ENCODE data around the gene PITPNC1.
"Not testable (repeated sequence)": the region's sequence is repeated elsewhere in the genome, so short reads cannot be mapped to it uniquely, and the experiment has no call there.

The PITPNC1 gene

GRCh38 chr17:67624886-67625656 lies 248.0 kb downstream of the PITPNC1 start:
- peaks cover 9% of the 10 kb centered on the region for H3K36me3 Mint-ChIP-seq (ENCODE audit: low read depth)
- no peak overlapping the region for H3K27ac Mint-ChIP-seq
- H3K9me3 Mint-ChIP-seq = no peaks in the 10 kb centered on the region
- no peak overlapping the region for H3K4me3 Mint-ChIP-seq
- no peaks in the 10 kb centered on the region for H3K27me3 Mint-ChIP-seq
- no peaks in the 10 kb centered on the region for H3K4me1 Mint-ChIP-seq (ENCODE audit: low read depth)
- intact Hi-C loops (cut with micrococcal nuclease) = no loop called here

DNA sequence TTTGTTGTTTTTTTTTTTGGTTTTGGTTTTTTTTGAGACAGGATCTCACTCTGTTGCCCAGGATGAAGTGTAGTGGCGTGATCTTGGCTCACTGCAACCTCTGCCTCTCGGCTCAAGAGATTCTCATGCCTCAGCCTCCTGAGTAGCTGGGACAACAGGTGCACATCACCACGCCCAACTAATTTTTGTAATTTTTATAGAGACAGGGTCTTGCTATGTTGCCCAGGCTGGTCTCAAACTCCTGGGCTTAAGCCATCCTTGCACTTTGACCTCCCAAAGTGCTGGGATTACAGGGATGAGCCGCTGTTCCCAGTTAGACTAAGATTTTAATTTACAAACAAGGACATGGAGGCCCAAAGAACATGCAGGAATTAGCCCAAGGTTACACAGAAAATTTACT lies 248.9 kb downstream of the PITPNC1 start:
- no peaks in the 10 kb centered on the region for H3K27me3 Mint-ChIP-seq
- H3K9me3 Mint-ChIP-seq = no peaks in the 10 kb centered on the region
- H3K4me3 Mint-ChIP-seq = no peak overlapping the region
- H3K4me1 Mint-ChIP-seq (ENCODE audit: low read depth) = no peaks in the 10 kb centered on the region
- H3K27ac Mint-ChIP-seq = no peak overlapping the region
- peaks cover 9% of the 10 kb centered on the region for H3K36me3 Mint-ChIP-seq (ENCODE audit: low read depth)
- intact Hi-C loops (cut with micrococcal nuclease) = no loop called here

DNA sequence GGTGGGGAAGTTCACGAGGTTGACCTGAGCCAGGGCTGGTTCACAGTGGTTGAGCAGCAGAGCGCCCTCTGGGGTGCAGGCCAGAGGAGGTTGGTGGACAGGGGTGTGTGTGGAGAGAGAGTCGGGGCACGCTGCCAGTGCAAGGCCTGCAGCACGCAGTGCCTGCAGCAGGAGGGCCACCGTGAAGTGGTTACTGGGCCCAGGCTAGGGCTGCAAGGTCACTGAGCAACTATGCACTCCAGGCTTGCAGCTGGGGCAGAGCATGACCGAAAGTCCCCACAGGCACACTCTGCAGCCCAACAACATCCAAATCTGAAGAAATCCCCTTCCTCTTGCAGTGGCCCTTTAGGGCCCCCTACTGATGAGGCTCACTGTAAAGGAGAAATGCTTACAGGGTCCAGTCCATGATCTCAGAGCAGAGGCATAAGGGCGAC lies 251.5 kb downstream of the PITPNC1 start:
- H3K9me3 Mint-ChIP-seq = no peaks in the 10 kb centered on the region
- no peak overlapping the region for H3K4me3 Mint-ChIP-seq
- H3K27me3 Mint-ChIP-seq = no peaks in the 10 kb centered on the region
- intact Hi-C loops (cut with micrococcal nuclease) = no loop called here
- peaks cover 30% of the 10 kb centered on the region for H3K36me3 Mint-ChIP-seq (ENCODE audit: low read depth)
- no peaks in the 10 kb centered on the region for H3K4me1 Mint-ChIP-seq (ENCODE audit: low read depth)
- no peak overlapping the region for H3K27ac Mint-ChIP-seq

DNA sequence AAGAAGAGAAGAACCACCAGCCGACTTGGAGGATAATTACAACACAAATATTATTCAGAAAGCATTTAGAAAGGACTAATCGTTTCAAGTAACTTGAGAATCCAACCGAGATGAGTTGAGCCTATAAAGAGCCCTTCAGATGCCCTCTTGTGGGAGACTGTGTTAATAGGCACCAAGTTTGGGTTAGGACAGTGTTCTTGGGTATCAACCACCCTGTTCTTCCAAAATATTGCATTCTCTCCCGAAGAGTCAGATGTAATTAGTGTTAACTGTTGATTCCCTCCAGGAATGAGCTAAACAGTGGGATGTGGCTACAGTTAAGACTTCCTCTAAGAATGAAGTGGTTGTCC lies 252.9 kb downstream of the PITPNC1 start:
- Mint-ChIP-seq H3K36me3 (ENCODE audit: low read depth) (peaks cover 37% of the 10 kb centered on the region), H3K27ac (no peak overlapping the region), H3K27me3 (no peaks in the 10 kb centered on the region), H3K4me3 (no peak overlapping the region), H3K4me1 (ENCODE audit: low read depth) (no peaks in the 10 kb centered on the region), H3K9me3 (no peaks in the 10 kb centered on the region)
- intact Hi-C loops (cut with micrococcal nuclease) = no loop called here

GRCh38 chr17:67630836-67631235 lies 253.8 kb downstream of the PITPNC1 start:
- H3K4me1 Mint-ChIP-seq (ENCODE audit: low read depth); H3K9me3 Mint-ChIP-seq; H3K27ac Mint-ChIP-seq; H3K4me3 Mint-ChIP-seq; intact Hi-C loops (cut with micrococcal nuclease); H3K27me3 Mint-ChIP-seq: not testable (repeated sequence)
- peaks cover 29% of the 10 kb centered on the region for H3K36me3 Mint-ChIP-seq (ENCODE audit: low read depth)

DNA sequence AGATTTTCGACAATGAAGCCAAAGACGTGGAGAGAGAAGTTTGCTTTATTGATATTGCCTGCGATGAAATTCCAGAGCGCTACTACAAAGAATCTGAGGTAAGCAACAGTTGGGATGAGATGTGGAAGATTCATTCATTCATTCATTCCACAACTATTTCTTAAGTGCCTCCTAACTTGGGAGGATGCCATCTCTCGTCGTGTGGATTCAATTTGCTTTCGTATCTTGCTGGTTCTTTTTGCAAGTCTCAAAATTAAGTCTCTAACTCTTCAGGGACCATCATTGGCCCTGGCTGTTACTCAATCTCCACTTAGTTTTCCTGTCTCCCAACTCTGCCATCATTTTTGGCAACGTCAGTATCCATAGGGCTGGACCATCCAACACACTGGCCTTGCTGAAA lies 255.1 kb downstream of the PITPNC1 start:
- Mint-ChIP-seq H3K27ac (no peak overlapping the region), H3K4me1 (ENCODE audit: low read depth) (no peaks in the 10 kb centered on the region), H3K36me3 (ENCODE audit: low read depth) (peaks cover 28% of the 10 kb centered on the region), H3K9me3 (no peaks in the 10 kb centered on the region), H3K4me3 (no peak overlapping the region), H3K27me3 (no peaks in the 10 kb centered on the region)
- intact Hi-C loops (cut with micrococcal nuclease) = no loop called here

DNA sequence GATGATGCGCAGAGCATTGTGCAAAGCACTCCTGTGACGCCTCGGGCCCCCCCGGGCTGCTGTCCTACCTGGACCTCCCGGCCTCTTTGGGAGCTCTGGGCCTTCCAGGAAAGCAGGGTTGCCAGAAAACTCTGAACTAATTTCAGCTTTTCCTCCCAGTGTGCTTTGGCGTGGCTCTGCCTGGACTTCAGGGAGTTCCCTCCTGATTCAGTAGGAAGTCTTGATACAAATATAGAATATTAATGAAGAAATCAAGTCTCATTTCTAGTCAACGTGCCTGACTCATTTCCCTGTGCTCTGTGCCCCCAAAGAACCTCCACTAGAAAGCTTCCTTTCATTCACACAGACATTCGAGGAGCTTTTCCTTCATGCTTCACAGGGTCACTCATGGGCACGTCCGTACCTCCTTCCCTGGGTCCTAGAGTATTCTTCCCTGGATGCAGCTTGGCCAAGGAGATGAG lies 256.7 kb downstream of the PITPNC1 start:
- Mint-ChIP-seq H3K9me3 (no peaks in the 10 kb centered on the region), H3K27me3 (no peaks in the 10 kb centered on the region), H3K27ac (no peak overlapping the region), H3K4me1 (ENCODE audit: low read depth) (no peaks in the 10 kb centered on the region), H3K36me3 (ENCODE audit: low read depth) (peaks cover 28% of the 10 kb centered on the region), H3K4me3 (no peak overlapping the region)
- intact Hi-C loops (cut with micrococcal nuclease) = no loop called here

GRCh38 chr17:67635681-67636080 lies 258.6 kb downstream of the PITPNC1 start:
- no peak overlapping the region for H3K27ac Mint-ChIP-seq
- no peaks in the 10 kb centered on the region for H3K4me1 Mint-ChIP-seq (ENCODE audit: low read depth)
- no peaks in the 10 kb centered on the region for H3K9me3 Mint-ChIP-seq
- intact Hi-C loops (cut with micrococcal nuclease) = no loop called here
- peaks cover 28% of the 10 kb centered on the region for H3K36me3 Mint-ChIP-seq (ENCODE audit: low read depth)
- no peaks in the 10 kb centered on the region for H3K27me3 Mint-ChIP-seq
- H3K4me3 Mint-ChIP-seq = no peak overlapping the region

DNA sequence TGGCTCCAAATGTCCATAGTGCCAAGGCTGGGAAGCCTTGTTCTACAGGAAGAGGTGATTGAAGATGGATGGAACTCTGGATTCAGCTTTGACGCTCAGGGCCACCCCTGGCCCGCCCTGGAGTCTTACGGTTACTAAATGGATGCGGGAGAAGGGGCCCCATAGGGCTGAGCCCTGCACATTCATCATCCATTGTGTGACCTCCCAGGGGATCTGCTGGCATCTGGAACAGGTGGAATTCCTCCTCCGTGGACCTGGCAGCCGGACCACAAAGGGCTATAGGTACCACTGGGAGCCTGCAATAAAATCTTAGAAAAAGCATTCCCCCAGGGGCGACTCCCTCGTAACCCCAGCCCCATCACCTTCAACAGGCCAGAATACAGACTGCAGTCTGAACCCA lies 259.2 kb downstream of the PITPNC1 start:
- Mint-ChIP-seq H3K27ac (no peak overlapping the region), H3K36me3 (ENCODE audit: low read depth) (peaks cover 28% of the 10 kb centered on the region), H3K4me3 (no peak overlapping the region), H3K9me3 (no peaks in the 10 kb centered on the region), H3K27me3 (no peaks in the 10 kb centered on the region), H3K4me1 (ENCODE audit: low read depth) (no peaks in the 10 kb centered on the region)
- intact Hi-C loops (cut with micrococcal nuclease) = no loop called here

DNA sequence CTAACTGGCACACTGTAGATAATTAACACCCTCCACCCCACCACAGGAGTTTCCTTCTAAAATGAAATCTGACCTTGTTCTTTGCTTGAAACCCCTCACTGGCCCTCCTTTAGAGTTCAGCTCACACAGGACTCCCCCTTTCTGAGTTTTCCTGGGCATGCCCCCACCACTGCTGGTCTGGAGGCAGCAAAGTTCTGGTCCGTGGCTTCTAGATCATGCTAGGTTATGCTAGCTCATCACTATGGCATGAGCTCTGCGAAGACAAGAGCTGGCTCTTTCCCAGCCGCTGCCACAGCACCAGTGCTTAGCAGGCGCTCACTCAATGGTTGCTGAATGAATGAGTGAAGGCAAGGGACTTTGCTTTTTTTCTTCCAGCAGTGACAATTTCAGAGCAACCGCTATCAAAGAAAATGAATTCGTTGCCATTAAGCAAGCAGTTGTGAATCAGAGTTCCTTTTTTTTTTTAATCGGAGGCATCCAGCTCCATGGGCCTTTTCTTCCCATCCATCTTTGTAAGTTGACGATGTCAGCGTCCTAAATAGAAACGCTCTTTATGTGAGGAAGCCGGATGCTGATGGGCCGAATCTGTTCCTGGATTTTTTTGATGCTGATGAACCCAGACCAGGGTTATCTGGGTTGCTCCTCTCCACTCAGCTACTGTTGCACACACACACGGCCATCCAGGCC lies 259.9 kb downstream of the PITPNC1 start:
- intact Hi-C loops (cut with micrococcal nuclease) = no loop called here
- H3K27me3 Mint-ChIP-seq = no peaks in the 10 kb centered on the region

GRCh38 chr17:67637901-67638641 lies 261.0 kb downstream of the PITPNC1 start:
- intact Hi-C loops (cut with micrococcal nuclease) = no loop called here
- no peaks in the 10 kb centered on the region for H3K9me3 Mint-ChIP-seq
- no peak overlapping the region for H3K27ac Mint-ChIP-seq
- H3K4me1 Mint-ChIP-seq (ENCODE audit: low read depth) = no peaks in the 10 kb centered on the region
- H3K4me3 Mint-ChIP-seq = no peak overlapping the region
- H3K27me3 Mint-ChIP-seq = no peaks in the 10 kb centered on the region
- H3K36me3 Mint-ChIP-seq (ENCODE audit: low read depth) = peaks cover 12% of the 10 kb centered on the region

More for the DNA sequence above, 259.9 kb downstream of the PITPNC1 start:
- no peak overlapping the region for H3K4me3 Mint-ChIP-seq
- H3K9me3 Mint-ChIP-seq = no peaks in the 10 kb centered on the region
- H3K4me1 Mint-ChIP-seq (ENCODE audit: low read depth) = no peaks in the 10 kb centered on the region
- peaks cover 23% of the 10 kb centered on the region for H3K36me3 Mint-ChIP-seq (ENCODE audit: low read depth)
- H3K27ac Mint-ChIP-seq = no peak overlapping the region

DNA sequence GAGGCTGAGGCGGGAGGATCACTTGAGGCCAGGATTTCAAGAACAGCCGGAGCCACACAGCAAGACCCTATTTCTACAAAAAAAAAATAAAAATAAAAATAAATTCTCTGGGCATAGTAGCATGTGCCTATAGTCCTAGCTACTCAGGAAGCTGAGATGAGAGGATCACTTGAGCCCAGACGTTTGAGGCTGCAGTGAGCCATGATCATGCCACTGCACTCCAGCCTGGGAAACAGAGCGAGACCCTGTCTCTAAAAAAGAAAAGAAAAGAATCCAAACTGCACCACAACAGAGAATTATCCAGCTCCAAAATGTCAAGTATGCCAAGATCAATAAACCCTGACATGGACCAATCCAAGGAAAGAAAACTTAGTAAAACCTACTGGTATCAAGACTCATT lies 261.8 kb downstream of the PITPNC1 start:
- H3K27ac Mint-ChIP-seq = no peak overlapping the region
- no peaks in the 10 kb centered on the region for H3K4me1 Mint-ChIP-seq (ENCODE audit: low read depth)
- H3K4me3 Mint-ChIP-seq = no peak overlapping the region
- H3K36me3 Mint-ChIP-seq (ENCODE audit: low read depth) = peaks cover 7% of the 10 kb centered on the region
- H3K9me3 Mint-ChIP-seq = no peaks in the 10 kb centered on the region
- intact Hi-C loops (cut with micrococcal nuclease) = no loop called here
- H3K27me3 Mint-ChIP-seq = no peaks in the 10 kb centered on the region

GRCh38 chr17:67639555-67639954 lies 262.5 kb downstream of the PITPNC1 start:
- peaks cover under 1% of the 10 kb centered on the region for H3K36me3 Mint-ChIP-seq (ENCODE audit: low read depth)
- intact Hi-C loops (cut with micrococcal nuclease) = no loop called here
- no peaks in the 10 kb centered on the region for H3K27me3 Mint-ChIP-seq
- H3K4me3 Mint-ChIP-seq = no peak overlapping the region
- no peaks in the 10 kb centered on the region for H3K4me1 Mint-ChIP-seq (ENCODE audit: low read depth)
- no peaks in the 10 kb centered on the region for H3K9me3 Mint-ChIP-seq
- no peak overlapping the region for H3K27ac Mint-ChIP-seq

DNA sequence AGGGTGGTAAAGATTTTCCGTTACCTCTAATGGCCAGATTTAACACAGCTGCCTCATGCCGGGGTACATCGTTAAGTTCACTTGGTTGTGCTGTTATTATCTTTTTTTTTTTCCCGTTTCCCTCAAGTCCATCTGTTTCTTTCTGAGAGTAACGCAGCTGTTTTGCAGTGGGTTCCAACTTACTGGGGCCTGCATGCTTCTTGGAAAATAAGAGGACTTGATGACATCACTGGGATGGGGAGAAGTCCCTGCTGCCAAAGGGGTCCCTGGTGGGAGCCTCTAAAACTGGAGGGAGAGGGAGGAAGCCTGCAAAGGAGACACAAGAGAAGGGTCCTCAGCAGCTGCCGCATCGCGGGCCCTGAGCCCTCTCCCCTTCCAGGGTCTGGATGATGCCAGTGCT lies 262.9 kb downstream of the PITPNC1 start:
- Mint-ChIP-seq H3K27me3 (no peaks in the 10 kb centered on the region), H3K4me3 (no peak overlapping the region), H3K4me1 (ENCODE audit: low read depth) (no peaks in the 10 kb centered on the region), H3K36me3 (ENCODE audit: low read depth) (no peaks in the 10 kb centered on the region), H3K27ac (no peak overlapping the region), H3K9me3 (no peaks in the 10 kb centered on the region)
- intact Hi-C loops (cut with micrococcal nuclease) = no loop called here
